ENCODE data around the gene FEM1A. TPM values are rescaled to one million over a fixed set of nuclear protein-coding genes. Genes with fewer than 3 reads are reported as not detected.
A peak's percentile ranks its signal among the peaks of the same experiment; 100 is the strongest.
"Not testable (repeated sequence)": the region's sequence is repeated elsewhere in the genome, so short reads cannot be mapped to it uniquely, and the experiment has no call there.

Gene FEM1A
- total RNA-seq, 1 experiment from 2014 or later, result 17.7 TPM

DNA sequence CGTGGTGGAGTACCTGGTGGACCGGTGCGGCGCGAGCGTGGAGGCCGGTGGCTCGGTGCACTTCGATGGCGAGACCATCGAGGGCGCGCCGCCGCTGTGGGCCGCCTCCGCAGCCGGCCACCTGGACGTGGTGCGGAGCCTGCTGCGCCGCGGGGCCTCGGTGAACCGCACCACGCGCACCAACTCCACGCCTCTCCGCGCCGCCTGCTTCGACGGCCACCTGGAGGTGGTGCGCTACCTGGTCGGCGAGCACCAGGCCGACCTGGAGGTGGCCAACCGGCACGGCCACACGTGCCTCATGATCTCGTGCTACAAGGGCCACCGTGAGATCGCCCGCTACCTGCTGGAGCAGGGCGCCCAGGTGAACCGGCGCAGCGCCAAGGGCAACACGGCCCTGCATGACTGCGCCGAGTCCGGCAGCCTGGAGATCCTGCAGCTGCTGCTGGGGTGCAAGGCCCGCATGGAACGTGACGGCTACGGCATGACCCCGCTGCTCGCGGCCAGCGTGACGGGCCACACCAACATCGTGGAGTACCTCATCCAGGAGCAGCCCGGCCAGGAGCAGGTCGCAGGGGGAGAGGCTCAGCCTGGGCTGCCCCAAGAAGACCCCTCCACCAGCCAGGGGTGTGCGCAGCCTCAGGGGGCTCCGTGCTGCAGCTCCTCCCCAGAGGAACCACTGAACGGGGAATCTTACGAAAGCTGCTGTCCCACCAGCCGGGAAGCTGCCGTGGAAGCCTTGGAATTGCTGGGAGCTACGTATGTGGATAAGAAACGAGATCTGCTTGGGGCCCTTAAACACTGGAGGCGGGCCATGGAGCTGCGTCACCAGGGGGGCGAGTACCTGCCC, 708 bp downstream of the FEM1A start:
- RAD21 ChIA-PET (ENCODE audit: low non-redundant PET in 1 of 2, low total read pairs in 2 of 2, uncharacterized antibody in 2 of 2, unreplicated experiment in 2 of 2), result interaction anchor here in 1 of 2 experiments (0.6 to 1.3 kb wide), 2 partner anchors 15 to 120 kb away, joined by 3 read pairs; no protein-coding TSS in a partner anchor
- Histone ChIP-seq H3K9ac (ENCODE audit: low read length) (peak overlapping the region; percentile 97), H3K4me2 (ENCODE audit: low read length) (peak overlapping the region; percentile 98), H3K27ac (ENCODE audit: low read depth, low read length) (peak overlapping the region; percentile 97), H3K4me1 (ENCODE audit: control insufficient read depth in 1 of 2, insufficient read depth in 2 of 2, low read length in 2 of 2) (peaks cover 12 to 19% of the 10 kb centered on the region in 2 experiments), H3K36me3 (ENCODE audit: control insufficient read depth in 1 of 2, insufficient read depth in 2 of 2, low read length in 2 of 2) (peaks cover 10 to 25% of the 10 kb centered on the region in 2 experiments; a peak in 3 of 4 replicates), H3K79me2 (ENCODE audit: insufficient read depth, low read length) (peaks cover 55% of the 10 kb centered on the region), H3K4me3 (replicated peaks in 1 of 2; ENCODE audit: low read depth in 1 of 2, low read length in 2 of 2) (peak overlapping the region; percentile 75 to 87)
- H2AFZ ChIP-seq (ENCODE audit: low read depth, low read length, poor library complexity, severe bottlenecking); ATAC-seq; H3K9me3 ChIP-seq (ENCODE audit: control insufficient read depth in 1 of 2, insufficient read depth in 1 of 2, low read depth in 1 of 2, low read length in 2 of 2); H3K27me3 ChIP-seq (ENCODE audit: insufficient read depth, low read length); H3K9me2 ChIP-seq (ENCODE audit: insufficient read depth); DNase-seq (ENCODE audit: low read depth, low spot score); intact Hi-C loops (cut with micrococcal nuclease); BruUV-seq (replicated peaks); H4K20me1 ChIP-seq (ENCODE audit: insufficient read depth): not testable (repeated sequence)
- peak; percentile 3 for TF ChIP-seq POLR2A (IDR thresholded peaks at IDR 0.05; ENCODE audit: borderline replicate concordance, extremely low read depth, insufficient read depth, insufficient read length)
- TF ChIP-seq ZFX (IDR thresholded peaks at IDR 0.05), result peak; percentile 86; the same call in 1 of the 2 replicates
- TF ChIP-seq, protein P1, sequence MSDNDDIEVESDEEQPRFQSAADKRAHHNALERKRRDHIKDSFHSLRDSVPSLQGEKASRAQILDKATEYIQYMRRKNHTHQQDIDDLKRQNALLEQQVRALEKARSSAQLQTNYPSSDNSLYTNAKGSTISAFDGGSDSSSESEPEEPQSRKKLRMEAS (IDR thresholded peaks at IDR 0.05), result peak; percentile 58; the same call in 1 of the 2 replicates
- POLR2A ChIA-PET, result interaction anchor here (1.0 to 1.4 kb wide), 2 partner anchors 67 to 70 kb away, joined by 3 to 14 read pairs; no protein-coding TSS in a partner anchor
- CTCF ChIA-PET, result interaction anchor here (0.6 to 3.4 kb wide), 10 partner anchors 10 to 269 kb away, joined by 3 to 94 read pairs (median 8); no protein-coding TSS in a partner anchor

DNA sequence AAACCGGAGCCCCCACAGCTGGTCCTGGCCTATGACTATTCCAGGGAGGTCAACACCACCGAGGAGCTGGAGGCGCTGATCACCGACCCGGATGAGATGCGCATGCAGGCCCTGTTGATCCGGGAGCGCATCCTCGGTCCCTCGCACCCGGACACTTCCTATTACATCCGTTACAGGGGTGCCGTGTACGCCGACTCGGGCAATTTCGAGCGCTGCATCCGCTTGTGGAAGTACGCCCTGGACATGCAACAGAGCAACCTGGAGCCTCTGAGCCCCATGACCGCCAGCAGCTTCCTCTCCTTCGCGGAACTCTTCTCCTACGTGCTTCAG, 1.3 kb downstream of the FEM1A start:
- Histone ChIP-seq H3K27ac (ENCODE audit: low read depth, low read length) (peak overlapping the region; percentile 97), H3K4me1 (ENCODE audit: control insufficient read depth in 1 of 2, insufficient read depth in 2 of 2, low read length in 2 of 2) (peaks cover 12 to 19% of the 10 kb centered on the region in 2 experiments), H3K4me2 (ENCODE audit: low read length) (peak overlapping the region; percentile 98), H3K4me3 (replicated peaks in 1 of 2; ENCODE audit: low read depth in 1 of 2, low read length in 2 of 2) (peak overlapping the region; percentile 75 to 87), H3K79me2 (ENCODE audit: insufficient read depth, low read length) (peaks cover 58% of the 10 kb centered on the region), H3K36me3 (ENCODE audit: control insufficient read depth in 1 of 2, insufficient read depth in 2 of 2, low read length in 2 of 2) (peaks cover 10 to 25% of the 10 kb centered on the region in 2 experiments; a peak in 3 of 4 replicates), H3K9ac (ENCODE audit: low read length) (peak overlapping the region; percentile 97)
- DNase-seq (ENCODE audit: low read depth, low spot score); H3K9me2 ChIP-seq (ENCODE audit: insufficient read depth); BruUV-seq (replicated peaks); ATAC-seq; CTCF ChIA-PET; H3K9me3 ChIP-seq (ENCODE audit: control insufficient read depth in 1 of 2, insufficient read depth in 1 of 2, low read depth in 1 of 2, low read length in 2 of 2); H2AFZ ChIP-seq (ENCODE audit: low read depth, low read length, poor library complexity, severe bottlenecking); H3K27me3 ChIP-seq (ENCODE audit: insufficient read depth, low read length); RAD21 ChIA-PET (ENCODE audit: low non-redundant PET in 1 of 2, low total read pairs in 2 of 2, uncharacterized antibody in 2 of 2, unreplicated experiment in 2 of 2); H4K20me1 ChIP-seq (ENCODE audit: insufficient read depth); intact Hi-C loops (cut with micrococcal nuclease); POLR2A ChIA-PET: not testable (repeated sequence)

DNA sequence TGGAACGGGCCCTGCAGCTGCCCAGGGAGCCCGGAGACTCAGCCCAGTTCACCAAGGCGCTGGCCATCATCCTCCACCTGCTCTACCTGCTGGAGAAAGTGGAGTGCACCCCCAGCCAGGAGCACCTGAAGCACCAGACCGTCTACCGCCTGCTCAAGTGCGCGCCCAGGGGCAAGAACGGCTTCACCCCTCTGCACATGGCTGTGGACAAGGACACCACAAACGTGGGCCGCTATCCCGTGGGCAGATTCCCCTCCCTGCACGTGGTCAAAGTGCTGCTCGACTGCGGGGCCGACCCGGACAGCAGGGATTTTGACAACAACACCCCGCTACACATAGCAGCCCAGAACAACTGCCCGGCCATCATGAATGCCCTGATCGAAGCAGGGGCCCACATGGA, 1.7 kb downstream of the FEM1A start:
- H3K9me2 ChIP-seq (ENCODE audit: insufficient read depth); CTCF ChIA-PET; DNase-seq (ENCODE audit: low read depth, low spot score); intact Hi-C loops (cut with micrococcal nuclease); H3K27ac ChIP-seq (ENCODE audit: low read depth, low read length); ATAC-seq; H4K20me1 ChIP-seq (ENCODE audit: insufficient read depth); H2AFZ ChIP-seq (ENCODE audit: low read depth, low read length, poor library complexity, severe bottlenecking); H3K27me3 ChIP-seq (ENCODE audit: insufficient read depth, low read length); POLR2A ChIA-PET; BruUV-seq (replicated peaks); H3K9me3 ChIP-seq (ENCODE audit: control insufficient read depth in 1 of 2, insufficient read depth in 1 of 2, low read depth in 1 of 2, low read length in 2 of 2); RAD21 ChIA-PET (ENCODE audit: low non-redundant PET in 1 of 2, low total read pairs in 2 of 2, uncharacterized antibody in 2 of 2, unreplicated experiment in 2 of 2): not testable (repeated sequence)
- Histone ChIP-seq H3K4me1 (ENCODE audit: control insufficient read depth in 1 of 2, insufficient read depth in 2 of 2, low read length in 2 of 2) (peaks cover 12 to 19% of the 10 kb centered on the region in 2 experiments), H3K4me3 (replicated peaks in 1 of 2; ENCODE audit: low read depth in 1 of 2, low read length in 2 of 2) (peak overlapping the region in 1 of 2 experiments; percentile 87; a peak in 2 of 4 replicates), H3K36me3 (ENCODE audit: control insufficient read depth in 1 of 2, insufficient read depth in 2 of 2, low read length in 2 of 2) (peaks cover 10 to 25% of the 10 kb centered on the region in 2 experiments; a peak in 3 of 4 replicates), H3K9ac (ENCODE audit: low read length) (peak overlapping the region; percentile 97), H3K4me2 (ENCODE audit: low read length) (peak overlapping the region; percentile 98), H3K79me2 (ENCODE audit: insufficient read depth, low read length) (peaks cover 58% of the 10 kb centered on the region)
